ENCODE results near the gene ZNF433.
"Not testable (repeated sequence)": the region's sequence is repeated elsewhere in the genome, so short reads cannot be mapped to it uniquely, and the experiment has no call there.

Gene ZNF433

DNA sequence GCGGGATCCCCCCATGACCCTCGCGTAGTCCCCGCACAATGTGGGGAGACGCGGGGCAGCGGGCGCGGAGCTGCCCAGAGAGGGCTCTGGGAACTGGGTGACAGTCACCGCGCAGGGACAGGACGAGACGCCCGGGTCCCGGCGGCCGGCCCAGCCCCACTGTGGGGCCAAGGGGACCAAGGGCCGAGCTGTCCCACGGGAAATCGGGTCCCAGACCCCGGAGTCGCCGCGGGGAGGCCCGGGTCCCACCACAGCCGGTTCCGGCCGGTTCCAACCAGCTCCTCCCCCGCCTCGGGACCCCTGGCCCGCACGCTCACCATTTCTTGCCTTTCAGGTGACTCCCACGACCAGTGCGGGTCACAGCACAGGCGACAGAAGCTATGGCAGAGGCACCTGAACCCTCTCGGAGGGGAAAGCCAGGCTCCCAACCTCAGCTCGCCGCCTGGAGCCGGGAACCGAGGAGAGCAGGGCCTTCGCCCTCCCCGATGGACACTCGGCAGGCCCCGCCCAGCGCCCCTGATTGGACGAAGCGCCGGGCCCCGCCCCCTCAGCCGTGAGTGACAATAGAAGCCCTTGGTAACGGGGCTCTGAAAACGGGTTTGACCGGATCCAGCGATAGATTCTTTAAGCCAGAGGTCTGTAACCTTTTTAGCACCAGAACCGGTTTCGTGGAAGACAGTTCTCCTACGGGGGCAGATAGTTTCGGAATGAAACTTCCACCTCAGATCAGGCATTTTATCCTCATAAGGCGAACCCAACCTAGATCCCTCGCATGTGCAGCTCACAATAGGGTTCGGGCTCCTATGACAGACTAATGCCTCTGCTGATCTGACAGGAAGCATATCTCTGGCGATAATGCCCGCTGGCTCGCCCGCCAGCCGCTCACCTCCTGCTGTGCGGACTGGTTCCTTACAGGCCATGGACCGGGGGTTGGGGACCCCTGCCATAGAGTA lies at the start of gene ZNF433:
ZNF433 (minus strand) TSS at position 460 of the 953 bp plus-strand sequence; CDS start at position 320, 140 bp downstream.
- DNase-seq = no peak

DNA sequence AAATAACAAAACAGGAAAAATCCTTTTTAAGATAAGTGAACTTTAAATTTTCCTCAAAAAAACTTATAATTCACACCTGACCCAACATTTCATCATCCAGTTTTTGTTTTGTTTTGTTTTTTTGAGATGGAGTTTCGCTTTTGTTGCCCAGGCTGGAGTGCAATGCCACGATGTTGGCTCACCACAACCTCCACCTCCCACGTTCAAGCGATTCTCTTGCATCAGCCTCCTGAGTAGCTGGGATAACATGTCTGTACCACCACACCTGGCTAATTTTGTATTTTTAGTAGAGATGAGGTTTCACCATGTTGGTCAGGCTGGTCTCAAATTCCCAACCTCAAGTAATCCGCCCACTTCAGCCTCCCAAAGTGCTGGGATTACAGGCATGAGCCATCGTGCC lies 47.9 kb upstream of the ZNF433 start:
- DNase-seq = not testable (repeated sequence)

DNA sequence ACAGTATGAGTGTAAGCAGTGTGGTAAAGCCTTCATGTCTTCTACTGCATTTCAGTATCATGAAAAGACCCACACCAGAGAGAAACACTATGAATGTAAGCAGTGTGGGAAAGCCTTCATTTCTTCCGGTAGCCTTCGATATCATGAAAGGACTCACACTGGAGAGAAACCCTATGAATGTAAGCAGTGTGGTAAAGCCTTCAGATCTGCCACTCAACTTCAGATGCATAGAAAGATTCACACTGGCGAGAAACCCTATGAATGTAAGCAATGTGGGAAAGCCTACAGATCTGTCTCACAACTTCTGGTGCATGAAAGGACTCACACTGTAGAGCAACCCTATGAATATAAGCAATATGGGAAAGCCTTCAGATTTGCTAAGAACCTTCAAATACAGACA lies 41.9 kb upstream of the ZNF433 start:
- no peak for DNase-seq

DNA sequence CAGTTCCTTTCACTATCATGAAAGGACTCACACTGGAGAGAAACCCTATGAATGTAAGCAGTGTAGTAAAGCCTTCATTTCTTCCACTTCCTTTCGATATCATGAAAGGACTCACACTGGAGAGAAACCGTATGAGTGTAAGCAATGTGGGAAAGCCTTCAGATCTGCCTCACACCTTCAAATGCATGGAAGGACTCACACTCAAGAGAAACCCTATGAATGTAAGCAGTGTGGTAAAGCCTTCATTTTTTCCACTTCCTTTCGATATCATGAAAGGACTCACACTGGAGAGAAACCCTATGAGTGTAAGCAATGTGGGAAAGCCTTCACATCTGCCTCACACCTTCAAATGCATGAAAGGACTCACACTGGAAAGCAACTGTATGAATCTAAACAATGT lies 40.9 kb upstream of the ZNF433 start:
- DNase-seq = not testable (repeated sequence)

DNA sequence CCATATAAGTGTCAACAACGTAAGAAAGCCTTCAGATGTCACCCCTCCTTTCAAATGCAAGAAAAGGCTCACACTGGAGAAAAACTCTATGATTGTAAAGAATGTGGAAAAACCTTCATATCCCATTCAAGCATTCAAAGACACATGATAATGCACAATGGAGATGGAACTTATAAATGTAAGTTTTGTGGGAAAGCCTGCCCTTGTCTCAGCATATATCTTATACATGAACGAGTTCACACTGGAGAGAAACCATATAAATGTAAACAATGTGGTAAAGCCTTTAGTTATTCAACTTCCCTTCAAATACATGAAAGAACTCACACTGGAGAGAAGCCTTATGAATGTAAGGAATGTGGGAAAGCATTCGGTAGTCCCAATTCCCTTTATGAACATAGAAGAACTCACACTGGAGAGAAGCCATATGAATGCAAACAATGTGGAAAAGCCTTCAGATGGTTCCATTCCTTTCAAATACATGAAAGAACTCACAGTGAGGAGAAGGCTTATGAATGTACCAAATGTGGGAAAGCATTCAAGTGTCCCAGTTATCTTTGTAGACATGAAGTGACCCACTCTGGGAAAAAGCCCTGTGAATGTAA lies 40.2 kb upstream of the ZNF433 start:
- no peak for DNase-seq

DNA sequence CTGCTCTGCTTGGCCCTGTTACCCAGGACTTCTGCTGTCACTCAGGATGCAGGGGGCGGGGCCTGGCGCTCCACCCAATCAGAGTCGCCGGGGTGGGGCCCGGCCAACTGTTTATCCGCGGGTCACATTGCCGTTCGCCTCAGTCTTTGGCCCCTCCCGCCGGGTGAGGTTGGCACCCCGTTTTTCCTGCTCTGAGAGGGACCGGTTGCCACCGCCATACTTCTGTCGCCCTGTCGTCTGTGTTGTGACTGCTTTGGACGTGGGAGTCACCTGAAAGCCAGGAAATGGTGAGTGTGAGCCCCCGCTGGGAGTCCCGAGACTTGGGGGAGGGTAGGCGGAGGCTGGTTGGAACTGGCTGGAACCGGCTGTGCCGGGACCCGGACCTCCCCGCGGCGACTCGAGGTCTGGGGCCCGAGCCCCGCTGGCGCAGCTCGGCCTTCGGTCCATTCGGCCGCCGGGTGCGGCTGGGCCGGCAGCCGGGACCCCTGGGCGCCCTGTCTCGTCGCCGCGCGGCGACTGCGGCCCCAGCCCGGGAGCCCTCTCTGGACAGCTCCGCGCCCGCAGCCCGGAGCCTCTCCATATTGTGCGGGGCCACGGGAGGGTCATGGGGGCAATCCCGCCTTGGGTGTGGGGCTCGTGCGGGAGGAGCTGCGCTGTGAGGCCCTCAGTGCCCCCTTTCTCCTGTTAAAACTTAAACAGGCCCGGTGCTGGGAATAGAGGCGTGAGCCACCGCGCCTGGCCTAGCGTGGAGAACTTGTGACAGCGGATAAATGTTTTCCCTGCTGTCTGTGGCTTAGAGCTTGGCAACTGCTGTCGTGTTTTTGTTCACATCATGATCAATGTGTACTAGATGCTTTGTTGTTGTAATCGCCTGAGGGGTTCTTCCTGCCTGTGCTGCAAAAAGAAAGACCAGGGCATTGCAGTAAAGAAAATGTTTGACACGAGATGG lies 29.4 kb upstream of the ZNF433 start, which contains the start of gene ZNF844:
ZNF844 (plus strand) TSS at position 142 of the 949 bp plus-strand sequence; CDS start at position 285, 143 bp downstream.
- no peak for DNase-seq

DNA sequence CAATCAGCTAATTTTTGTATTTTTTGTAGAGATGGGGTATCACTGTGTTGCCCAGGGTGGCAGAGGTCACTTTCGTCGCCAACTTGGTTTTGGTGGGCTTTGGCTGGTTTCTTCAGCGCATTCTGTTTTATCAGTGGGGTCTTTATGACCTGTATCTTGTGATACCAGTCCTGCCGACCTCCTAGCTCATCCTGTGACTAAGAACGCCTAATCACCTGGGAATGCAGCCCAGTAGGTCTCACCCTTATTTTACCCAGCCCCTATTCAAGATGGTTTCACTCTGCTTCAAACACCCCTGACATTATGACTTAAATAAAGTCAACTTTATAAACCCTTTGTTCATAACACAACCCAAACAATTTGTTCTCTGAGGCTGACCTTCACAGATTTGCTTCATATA lies 20.3 kb upstream of the ZNF433 start:
- DNase-seq = no peak

DNA sequence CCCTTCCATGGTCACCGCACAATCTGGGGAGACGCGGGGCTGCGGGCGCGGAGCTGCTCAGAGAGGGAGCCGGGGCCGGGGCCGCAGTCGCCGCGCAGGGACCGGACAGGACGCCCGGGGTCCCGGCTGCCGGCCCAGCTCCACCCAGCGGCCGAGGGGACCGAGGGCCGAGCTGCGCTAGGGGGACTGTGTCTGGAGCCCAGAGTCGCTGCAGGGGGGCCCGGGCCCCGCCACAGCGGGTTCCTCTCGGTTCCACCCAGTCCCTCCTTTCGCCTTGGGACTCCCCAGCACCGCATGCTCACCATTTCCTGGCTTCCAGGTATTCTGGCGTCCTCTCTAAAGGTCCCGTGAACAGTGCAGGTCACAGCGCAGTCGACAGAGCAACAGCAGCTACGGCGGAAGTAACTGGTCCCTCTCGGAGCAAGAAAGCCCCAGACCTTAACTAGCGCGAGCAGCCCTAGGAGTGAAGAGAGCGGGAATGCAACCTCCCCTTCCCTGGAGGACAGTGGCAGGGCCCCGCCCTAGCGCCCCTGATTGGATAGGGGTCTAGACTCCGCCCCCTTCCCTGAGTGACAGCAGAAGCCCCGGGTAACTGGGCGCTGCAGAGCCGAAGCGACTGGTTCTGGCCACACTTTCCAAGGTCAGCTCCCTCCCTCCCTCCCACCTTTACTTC lies 17.2 kb upstream of the ZNF433 start, which contains the start of gene ZNF878:
ZNF878 (minus strand) TSS at position 465 of the 673 bp plus-strand sequence; CDS start at position 305, 160 bp downstream.
- DNase-seq = no peak

DNA sequence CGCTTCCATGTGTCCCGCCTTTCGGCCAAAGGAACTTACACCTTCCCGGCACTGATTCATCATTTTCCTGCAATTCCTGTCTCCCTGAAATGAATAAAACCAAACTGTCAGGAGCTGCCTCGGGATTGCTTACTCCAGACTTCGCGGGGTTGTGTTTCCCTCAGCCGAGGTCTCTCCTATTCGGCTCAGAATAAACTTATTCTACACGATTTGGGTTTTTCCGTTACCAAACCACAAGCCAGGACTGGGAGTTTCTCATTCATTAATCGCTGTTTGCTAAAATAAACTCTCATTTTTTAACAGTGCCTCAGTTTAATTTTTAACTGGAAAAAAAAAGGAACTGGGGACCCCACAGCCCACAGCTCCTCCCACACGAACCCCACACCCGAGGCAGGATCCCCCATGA lies 16.6 kb upstream of the ZNF433 start:
- no peak for DNase-seq

DNA sequence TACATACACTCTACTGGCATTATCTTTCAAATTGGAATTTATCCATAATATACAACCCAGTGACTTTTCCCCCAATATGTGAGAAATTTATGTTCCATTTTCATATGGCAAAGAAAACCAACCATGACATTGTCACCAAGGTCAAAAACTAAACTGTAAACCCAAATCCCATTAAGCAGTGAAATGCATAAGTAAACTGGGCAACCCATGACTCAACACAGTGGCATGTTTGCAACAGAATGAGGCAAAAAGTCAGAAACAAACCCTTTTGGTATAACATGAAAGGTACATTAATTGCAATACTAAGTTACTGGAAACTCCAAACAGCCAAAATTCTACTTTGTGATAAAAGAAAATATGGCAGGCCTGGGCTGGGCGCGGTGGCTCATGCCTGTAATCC lies 12.4 kb upstream of the ZNF433 start:
- DNase-seq = no peak

DNA sequence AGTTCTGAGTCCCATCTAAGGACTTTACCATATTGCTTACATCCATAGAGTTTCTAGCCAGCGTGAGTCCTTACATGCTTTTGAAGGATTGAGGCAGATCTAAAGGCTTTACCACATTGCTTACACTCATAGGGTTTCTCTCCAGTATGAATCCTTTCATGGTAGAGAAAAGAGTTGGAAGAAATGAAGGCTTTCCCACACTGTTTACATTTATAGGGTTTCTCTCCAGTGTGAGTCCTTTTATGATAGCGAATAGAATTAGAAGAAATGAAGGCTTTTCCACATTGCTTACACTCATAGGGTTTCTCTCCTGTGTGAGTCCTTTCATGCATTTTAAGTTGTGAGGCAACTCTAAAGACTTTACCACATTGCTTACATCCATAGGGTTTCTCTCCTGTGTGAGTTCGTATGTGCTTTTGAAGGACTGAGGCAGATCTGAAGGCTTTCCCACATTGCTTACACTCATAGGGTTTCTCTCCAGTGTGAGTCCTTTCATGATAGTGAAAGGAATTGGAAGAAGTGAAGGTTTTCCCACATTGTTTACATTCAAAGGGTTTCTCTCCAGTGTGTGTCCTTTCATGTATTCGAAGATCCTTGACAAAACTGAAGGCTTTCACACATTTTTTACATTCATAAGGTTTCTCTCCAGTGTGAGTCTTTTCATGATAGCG lies 8.4 kb upstream of the ZNF433 start:
- DNase-seq = no peak

DNA sequence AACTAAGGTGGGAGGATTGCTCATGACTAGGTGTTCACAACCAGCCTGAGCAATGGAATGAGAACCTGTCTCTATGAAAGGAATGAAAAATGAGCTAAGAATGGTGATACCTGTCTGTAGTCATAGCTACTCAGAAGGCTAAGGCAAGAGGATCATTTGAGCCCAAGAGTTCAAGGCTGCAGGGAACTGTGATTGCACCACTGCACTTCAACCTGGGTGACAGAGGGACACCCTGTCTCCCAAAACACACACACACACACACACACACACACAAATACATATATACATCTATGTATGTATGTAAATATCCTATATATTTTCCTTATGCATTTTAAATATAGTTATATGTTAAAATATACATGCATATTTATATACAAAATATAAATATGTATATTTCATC lies 7.4 kb upstream of the ZNF433 start:
- no peak for DNase-seq

DNA sequence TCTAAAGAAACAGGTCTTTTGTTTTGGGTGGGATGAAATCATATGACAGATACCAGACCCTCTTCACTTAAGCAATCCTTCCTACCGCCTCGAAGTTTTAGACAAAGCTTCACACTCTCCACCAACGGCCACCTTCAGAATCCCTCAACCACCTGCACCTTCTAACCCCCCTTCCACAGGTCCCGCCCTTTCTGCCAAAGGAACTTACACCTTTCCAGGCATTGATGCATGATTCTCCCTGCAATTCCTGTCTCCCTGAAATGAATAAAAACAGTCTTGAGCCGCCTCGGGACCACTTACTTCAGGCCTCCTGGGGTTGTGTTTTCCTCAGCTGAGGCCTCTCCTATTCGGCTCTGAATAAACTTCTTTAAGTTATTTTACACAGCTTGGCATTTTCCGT lies 859 bp downstream of the ZNF433 start:
- no peak for DNase-seq

DNA sequence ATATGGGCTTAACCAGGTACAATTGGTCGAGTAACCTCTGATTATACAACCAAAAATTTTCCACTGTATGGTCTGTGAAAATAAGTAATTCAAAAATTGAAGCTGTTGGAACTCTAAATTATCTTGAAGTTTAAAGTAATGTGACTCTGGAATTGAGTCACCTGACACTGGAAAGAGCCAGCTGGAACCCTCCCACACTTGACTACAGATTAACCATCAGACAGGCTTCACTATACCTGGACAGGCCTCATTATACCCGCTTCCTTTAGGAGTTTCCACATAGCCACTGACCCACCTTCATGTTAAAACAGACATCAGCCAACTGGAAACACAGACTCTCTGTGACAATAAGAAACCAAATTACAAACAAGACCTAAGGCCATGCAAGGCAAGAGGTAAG lies 1.3 kb downstream of the ZNF433 start:
- DNase-seq = no peak

DNA sequence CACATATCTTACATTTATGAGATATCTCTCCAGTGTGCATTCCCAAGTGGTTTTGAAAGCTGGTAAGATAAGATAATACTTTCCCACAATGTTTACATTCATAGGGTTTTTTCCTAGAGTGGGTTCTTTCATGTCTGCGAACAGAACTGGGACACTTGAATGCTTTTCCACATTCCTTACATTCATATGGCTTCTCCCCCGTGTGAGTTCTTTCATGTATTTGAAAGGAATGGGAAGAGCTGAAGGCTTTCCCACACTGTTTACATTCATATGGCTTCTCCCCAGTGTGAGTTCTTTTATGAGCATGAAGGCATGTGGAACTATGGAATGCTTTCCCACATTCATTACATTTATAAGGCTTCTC lies 19.7 kb downstream of the ZNF433 start:
- DNase-seq = no peak

DNA sequence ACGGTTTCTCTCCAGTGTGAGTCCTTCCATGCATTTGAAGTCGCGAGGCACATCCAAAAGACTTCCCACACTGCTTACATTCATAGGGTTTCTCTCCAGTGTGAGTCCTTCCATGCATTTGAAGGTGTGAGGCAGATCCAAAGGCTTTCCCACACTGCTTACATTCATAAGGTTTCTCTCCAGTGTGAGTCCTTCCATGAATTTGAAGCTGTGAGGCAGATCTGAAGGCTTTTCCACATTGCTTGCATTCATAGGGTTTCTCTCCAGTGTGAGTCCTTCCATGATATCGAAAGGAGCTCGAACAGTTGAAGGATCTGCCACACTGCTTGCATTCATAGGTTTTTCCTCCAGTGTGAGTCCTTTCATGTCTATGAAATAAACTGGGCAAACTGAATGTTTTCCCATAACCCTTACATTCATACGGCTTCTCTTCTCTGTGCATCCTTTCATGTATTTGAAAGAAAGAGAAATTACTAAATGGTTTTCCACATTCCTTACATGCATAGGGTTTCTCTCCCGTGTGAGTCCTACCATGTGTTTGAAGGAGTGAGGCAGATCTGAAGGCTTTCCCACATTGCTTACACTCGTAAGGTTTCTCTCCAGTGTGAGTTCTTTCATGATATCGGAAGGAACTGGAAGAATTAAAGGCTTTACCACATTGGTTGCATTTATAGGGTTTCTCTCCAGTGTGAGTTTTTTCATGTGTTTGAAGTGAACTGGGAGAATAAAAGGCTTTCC lies 20.3 kb downstream of the ZNF433 start:
- DNase-seq = no peak

DNA sequence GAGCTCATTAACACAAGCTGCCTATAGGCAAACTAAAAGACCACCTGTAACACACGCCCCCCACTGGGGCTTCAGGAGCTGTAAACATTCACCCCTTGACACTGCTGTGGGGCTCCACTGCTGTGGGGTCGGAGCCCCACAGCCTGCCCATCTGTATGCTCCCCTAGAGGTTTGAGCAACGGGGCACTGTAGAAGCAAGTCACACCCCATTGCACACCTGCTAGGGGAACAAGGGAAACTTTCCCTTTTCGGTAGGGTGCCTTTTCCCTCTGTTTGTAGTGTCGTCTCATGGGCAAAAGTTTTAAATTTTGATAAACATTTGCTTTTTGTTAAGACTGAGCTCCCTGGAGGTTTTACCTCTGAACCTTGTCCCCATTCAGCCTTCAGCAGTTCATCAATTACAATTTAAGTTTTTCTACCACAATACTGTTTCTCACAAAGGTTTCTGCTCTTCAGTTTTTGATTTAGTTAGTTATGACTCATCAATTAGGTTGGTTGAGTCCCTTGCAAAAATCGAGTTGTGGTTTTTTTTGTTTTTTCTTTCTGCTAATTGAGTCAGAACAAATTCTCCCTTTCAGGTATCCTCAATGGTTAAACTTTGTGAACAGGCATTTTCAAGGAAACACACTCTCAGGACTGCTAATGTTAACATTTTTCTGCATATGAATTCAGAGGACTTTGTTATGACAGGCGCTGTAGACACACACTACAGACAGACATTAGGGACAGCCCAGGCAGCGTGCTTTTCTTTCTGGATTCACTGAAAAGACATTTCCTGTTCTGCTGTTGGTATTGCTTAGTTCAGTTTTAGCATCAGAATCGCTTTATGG lies 35.1 kb downstream of the ZNF433 start:
- no peak for DNase-seq

DNA sequence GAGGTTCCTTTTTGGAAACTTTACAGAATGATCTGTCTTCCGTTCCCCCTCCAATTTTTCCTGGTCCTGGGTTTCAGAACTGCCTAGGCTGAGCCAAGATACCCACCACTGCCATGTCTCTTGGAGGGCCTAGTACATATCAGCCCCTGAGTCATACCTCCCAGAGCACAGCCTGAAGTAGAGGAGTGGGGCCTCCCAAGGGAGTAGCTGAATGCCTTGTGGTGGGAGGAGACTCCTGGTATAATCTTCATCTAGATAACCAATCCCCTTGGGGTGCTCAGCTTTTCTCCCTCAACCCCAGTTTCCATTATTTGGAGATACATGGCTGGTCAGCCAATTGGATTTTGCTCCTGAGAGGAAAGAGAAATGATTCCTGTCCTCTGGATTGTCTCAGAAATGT lies 40.3 kb downstream of the ZNF433 start:
- DNase-seq = no peak

DNA sequence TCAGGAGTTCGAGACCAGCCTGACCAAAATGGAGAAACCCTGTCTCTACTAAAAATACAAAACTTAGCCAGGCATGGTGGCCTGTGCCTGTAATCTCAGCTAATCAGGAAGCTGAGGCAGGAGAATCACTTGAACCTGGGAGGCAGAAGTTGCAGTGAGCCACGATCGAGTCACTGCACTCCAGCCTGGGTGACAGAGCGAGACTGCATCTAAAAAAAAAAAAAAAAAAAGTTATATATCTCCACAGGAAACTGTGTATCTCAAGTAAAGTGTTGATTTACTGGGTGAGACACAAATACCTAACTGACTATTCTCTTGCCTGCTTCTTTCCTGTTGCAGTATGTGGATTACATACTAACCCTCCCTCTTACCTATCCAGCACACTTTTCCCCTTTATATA lies 43.6 kb downstream of the ZNF433 start:
- not testable (repeated sequence) for DNase-seq

DNA sequence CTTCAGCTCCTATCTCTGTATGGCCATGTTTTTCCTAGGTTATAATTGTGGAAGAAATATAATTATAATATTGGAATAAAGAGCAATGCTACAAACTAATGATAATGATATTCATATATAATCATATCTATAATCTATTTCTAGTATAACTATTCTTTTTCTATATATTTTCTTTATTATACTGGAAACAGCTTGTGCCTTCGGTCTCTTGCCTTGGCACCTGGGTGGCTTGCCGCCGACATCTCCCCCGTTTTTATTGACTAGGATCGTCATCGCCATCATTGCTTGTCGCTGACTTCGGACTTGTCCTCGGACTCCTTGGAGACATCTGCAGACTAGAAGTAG lies 46.4 kb downstream of the ZNF433 start:
- DNase-seq = no peak
